HG03457 (cell line): ENCODE results near the gene EPB41L2.
"Not testable (repeated sequence)": the region's sequence is repeated elsewhere in the genome, so short reads cannot be mapped to it uniquely, and the experiment has no call there.

ENCODE experiments used
- ATAC-seq: cut with Tn5 transposase; IDR thresholded peaks from one replicate; pipeline ENCODE4 v1.9.1; 2021; ENCODE audit warnings: moderate number of reproducible peaks; ENCODE audit not compliant: unreplicated experiment

The EPB41L2 gene

GRCh38 chr6:130920969-130921368, 142.1 kb downstream of the EPB41L2 start:
- no peak for ATAC-seq

DNA sequence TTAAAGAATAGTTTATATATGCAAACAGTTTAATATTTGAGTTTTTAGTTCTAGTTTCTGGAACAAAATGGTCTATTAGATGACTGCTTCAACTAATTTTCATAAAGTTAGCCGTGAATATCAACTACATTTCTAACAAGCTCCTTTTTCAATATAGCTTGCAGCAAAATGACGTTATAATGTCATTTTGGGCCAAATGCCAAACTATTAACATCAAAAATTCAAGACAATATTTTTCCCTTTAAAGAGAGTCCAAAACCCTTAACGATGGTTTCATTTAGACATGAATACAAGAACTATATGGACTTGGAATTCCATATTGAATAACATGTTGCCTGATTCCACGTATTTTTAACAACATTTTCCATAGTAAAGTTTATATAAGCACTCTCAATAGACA, 144.9 kb downstream of the EPB41L2 start:
- ATAC-seq = no peak

DNA sequence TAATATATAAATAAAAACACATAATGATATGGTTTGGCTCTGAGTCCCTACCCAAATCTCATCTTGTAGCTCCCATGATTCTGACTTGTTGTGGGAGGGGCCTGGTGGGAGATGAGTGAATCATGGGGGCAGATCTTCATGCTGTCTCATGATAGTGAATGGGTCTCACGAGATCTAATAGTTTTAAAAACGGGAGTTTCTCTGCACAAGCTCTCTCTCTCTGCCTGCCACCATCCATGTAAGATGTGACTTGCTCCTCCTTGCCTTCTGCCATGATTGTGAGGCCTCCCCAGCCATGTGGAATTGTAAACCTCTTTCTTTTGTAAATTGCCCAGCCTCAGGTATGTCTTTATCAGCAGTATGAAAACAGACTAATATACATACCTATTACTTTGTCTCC, 147.4 kb downstream of the EPB41L2 start:
- not testable (repeated sequence) for ATAC-seq

- peak; percentile 84 for ATAC-seq
Measured at GRCh38 chr6:130913120-130913519, 149.9 kb downstream of the EPB41L2 start.

DNA sequence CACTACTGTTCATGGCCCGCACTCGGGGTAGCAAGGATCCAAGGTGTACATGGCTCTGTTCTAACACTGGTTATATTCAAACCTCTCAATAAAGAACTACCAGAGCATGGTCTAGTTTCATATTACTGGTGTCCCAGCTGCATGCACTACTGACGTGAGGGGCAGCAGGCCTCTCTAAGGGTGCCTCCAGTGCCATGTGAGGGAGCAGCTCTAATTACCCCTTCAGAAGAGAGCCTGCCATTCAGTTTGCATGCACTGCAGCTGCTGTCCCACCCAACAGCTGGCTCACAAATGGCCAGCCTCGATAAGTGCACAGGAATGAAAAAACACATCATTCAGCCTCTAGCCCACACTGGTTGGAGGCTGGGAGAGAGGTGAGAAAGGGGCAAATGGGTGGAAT, 150.6 kb downstream of the EPB41L2 start:
- no peak for ATAC-seq

DNA sequence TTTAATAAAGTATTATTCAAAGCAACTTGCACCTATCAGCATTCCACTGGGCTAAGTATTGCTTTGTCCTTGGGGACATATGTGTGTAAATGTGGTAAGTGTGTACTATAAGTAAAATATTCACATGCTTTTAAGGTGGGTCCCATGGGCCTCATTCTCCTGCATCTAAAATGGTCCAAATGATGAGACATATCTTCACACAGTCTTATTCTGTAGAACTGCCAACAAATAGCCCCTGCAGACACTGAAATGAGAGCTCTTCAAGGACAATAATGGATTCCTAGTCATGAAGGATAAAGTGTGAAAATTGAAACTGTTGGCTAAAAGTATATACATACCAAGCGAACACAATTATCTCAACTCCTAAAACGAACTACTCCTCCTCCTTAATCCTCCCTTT, 154.1 kb downstream of the EPB41L2 start:
- no peak for ATAC-seq

GRCh38 chr6:130908188-130908587, 154.9 kb downstream of the EPB41L2 start:
- ATAC-seq = no peak

- ATAC-seq = no peak
Measured at GRCh38 chr6:130907687-130908086, 155.4 kb downstream of the EPB41L2 start.

DNA sequence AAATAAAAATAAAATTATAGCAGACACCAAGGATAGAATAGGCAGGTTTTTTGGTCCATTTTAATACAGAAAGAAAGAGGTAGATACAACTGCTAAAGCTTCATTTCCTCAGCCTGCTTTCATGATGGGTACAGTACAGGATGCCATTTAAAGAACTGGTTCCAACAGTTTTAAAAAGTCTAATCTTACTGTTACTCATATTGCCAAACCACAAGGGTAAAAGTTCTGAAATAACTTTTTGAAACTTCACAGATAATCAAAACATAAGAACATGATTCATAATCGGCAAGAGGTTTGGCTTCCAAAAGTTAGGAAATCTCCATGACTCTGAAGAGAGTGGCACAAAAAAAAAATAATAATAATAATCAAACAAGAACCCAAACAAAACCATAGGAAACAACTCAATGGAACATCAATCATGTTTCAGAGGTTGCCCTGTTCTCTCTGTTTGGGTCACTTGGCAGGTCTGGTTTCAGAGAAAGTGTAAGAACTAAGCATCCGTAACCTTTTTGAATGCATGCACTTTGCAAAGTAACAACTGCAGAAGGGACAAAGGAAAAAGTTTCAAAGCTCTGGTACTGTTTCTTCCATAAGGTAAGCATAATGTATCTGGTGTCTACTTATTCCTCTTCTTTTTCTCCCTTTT, 156.2 kb downstream of the EPB41L2 start:
- no peak for ATAC-seq

- no peak for ATAC-seq
Measured at GRCh38 chr6:130903602-130904001, 159.4 kb downstream of the EPB41L2 start.

GRCh38 chr6:130903007-130903406, 160.0 kb downstream of the EPB41L2 start:
- no peak for ATAC-seq

- ATAC-seq = no peak
Measured at GRCh38 chr6:130900913-130901312, 162.1 kb downstream of the EPB41L2 start.

DNA sequence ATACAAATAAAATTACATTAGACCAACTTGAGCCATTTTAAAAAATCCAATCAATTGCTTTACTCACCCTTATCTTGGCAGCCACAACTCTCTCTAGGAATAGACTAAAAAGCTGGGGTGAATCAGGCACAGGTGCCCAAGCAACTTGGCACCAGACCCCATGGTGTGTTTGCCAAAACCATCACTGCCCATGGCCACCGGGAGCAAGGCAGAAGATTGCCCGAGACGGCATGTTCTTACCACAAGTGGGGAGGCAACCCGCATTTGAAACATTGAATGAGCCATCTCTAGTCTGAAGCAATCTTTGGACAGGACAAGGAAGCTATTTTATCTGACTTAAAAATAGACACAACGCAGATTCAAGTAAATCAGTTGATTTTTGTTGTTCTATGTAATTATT, 166.8 kb downstream of the EPB41L2 start:
- no peak for ATAC-seq

DNA sequence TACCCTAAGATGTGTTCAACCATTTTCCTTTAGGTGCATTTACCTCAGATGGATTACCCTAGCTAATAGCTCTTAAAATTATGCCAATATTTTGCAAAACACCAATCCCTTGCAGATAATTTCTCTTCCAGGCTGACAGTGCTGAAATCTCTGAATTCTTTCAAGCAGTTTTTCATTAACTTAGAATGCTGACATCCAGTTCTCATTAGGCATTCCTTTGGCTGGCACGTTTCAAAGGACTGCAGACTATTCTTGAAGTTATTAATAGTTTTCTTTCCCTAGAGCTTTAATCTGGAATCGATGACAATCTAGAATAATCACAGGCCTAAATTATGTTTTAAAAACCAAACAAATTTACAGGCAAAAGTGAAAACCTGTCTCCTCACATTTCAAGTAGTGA, 167.5 kb downstream of the EPB41L2 start:
- no peak for ATAC-seq

DNA sequence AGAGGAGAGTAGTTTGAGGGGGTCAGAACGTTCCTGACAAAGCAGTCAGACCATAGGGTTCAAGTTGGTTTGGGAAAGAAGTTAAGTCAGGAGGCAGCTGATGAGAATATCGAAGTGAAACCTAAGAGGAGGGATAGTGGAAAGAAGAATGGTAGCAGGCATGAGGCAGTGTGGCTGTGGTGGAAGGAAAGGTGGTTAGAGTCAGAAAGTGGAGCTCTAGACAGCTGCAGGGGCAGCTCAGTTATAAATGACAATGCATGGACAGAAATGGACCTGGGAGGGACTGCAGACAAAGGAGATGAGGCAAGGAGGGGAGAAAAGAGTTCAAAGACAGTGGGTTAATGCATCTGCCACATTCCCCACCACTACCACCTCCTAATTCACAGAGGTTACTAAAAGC, 169.3 kb downstream of the EPB41L2 start:
- no peak for ATAC-seq

GRCh38 chr6:130893277-130893676, 169.8 kb downstream of the EPB41L2 start:
- ATAC-seq = no peak

- no peak for ATAC-seq
Measured at GRCh38 chr6:130890521-130890971, 172.5 kb downstream of the EPB41L2 start.

DNA sequence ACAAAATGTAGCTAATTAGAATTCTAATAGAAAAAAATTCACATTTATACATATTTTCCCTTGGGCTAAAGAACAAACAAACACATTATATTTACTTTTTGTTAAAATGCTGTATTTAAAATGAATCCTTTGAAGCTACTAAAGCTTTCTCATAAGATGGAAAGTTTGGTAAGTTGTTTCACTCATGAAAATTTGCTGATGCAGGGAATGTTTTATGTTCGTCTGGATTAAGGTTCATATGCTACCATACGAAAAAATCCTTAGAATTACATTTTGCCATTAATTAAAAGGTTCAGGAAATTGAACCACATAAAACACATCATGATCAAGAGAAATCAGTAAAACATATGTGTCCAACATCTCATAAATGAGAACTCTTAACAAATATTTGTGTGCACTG, 173.6 kb downstream of the EPB41L2 start:
- ATAC-seq = no peak

- no peak for ATAC-seq
Measured at GRCh38 chr6:130888246-130888645, 174.8 kb downstream of the EPB41L2 start.

GRCh38 chr6:130886966-130887365, 176.1 kb downstream of the EPB41L2 start:
- ATAC-seq = no peak

DNA sequence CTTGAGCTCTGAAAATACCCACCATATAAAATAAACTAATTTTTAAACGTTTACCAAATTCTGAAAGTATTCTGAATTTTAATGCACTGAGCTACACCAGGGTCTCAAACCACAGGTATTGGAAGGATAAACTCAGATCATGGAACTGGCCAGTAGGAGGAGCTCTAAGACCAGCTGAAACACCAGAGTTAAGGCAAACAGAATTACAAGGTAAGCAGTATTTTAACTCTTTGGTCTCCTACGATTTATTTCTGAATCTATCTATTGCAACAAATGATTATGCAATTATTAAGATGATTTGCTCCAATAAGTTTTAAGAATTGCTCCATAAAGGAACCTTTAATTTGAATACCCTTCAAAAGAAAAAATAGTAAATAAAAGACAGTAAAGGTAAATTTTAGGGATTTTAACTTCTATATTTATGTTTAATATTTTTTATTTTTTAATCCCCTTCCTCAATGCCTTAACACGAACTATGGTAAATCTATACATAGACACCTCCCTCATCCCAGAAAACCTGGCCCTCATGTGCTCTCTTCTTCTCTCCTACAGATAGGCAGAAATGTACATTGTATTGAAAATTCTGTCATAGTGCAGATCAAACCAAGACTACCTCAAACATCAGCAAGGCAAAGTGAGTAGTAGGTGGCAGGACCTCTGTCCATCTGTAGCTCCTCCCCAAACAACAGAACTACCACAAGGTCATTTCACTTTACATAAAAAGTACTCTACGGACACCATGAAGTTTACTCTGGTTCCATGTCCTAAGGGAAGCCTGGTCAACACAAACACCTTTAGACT, 177.5 kb downstream of the EPB41L2 start:
- ATAC-seq = peak; percentile 71

DNA sequence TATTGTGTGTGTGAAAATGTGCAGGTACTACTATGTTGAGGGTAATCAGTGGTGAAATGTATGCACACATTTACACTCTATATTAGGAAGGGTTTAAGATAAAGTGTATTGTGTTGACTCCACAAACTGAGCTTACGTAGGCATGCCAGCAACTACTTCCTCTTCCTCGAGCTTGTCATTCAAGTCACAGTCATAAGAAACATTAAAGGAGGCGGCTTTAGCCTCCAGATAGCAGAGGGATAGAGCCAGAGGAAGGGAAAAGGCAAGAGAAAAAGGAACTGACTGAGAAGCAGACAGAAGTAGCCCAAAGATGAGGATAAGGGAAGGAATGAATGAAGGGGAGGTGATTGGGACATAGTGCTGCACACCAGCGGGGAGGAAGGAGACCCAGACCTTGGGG, 180.7 kb downstream of the EPB41L2 start:
- no peak for ATAC-seq
